ENCODE measurements around the gene ATP5F1A. TPM values are rescaled to one million over a fixed set of nuclear protein-coding genes. Genes with fewer than 3 reads are reported as not detected.
"Not testable (repeated sequence)": the region's sequence is repeated elsewhere in the genome, so short reads cannot be mapped to it uniquely, and the experiment has no call there.

Gene ATP5F1A
- total RNA-seq, 1 donor from 2014 or later = 1,034 TPM

DNA sequence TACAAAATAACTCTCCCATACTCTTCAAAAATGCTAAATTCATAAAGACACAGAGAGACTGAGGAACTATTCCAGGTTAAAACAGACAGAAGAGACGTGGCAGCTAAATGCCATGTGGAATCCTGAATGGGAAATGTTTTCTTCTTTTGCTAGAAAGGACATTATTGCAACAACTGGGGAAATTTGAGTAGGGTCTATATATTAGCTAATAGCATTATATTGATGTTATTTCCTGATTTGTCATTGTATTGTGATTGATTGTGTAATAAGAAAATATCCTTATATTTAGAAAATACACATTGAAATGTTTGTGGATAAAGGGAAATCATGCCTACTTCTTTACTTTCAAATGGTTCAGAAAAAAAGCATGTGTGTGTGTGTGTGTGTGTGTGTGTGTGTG, 49.5 kb downstream of the ATP5F1A start:
- H3K4me3 ChIP-seq = no peak overlapping the region
- H2AFZ ChIP-seq (replicated peaks) = no peak overlapping the region
- no peak overlapping the region for H3K9ac ChIP-seq
- H3K36me3 Mint-ChIP-seq = no peaks in the 10 kb centered on the region
- no peaks in the 10 kb centered on the region for H3F3A ChIP-seq (ENCODE audit: low read depth)
- no peaks in the 10 kb centered on the region for H3K27me3 Mint-ChIP-seq (ENCODE audit: insufficient read depth, low read depth)
- no peak overlapping the region for H3K4me2 ChIP-seq
- H3K27ac Mint-ChIP-seq = no peak overlapping the region
- no peak for DNase-seq (ENCODE audit: low spot score)
- H3K4me3 Mint-ChIP-seq = no peak overlapping the region
- TF ChIP-seq, protein P1, sequence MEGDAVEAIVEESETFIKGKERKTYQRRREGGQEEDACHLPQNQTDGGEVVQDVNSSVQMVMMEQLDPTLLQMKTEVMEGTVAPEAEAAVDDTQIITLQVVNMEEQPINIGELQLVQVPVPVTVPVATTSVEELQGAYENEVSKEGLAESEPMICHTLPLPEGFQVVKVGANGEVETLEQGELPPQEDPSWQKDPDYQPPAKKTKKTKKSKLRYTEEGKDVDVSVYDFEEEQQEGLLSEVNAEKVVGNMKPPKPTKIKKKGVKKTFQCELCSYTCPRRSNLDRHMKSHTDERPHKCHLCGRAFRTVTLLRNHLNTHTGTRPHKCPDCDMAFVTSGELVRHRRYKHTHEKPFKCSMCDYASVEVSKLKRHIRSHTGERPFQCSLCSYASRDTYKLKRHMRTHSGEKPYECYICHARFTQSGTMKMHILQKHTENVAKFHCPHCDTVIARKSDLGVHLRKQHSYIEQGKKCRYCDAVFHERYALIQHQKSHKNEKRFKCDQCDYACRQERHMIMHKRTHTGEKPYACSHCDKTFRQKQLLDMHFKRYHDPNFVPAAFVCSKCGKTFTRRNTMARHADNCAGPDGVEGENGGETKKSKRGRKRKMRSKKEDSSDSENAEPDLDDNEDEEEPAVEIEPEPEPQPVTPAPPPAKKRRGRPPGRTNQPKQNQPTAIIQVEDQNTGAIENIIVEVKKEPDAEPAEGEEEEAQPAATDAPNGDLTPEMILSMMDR (IDR thresholded peaks at IDR 0.05) = no peak
- no peak for TF ChIP-seq EZH2 (IDR thresholded peaks at IDR 0.05)
- TF ChIP-seq EZH2phosphoT487 (IDR thresholded peaks at IDR 0.05) = no peak
- H3K9me3 Mint-ChIP-seq = peaks cover 2% of the 10 kb centered on the region
- H3K27me3 ChIP-seq = no peaks in the 10 kb centered on the region
- H3K27ac ChIP-seq = no peak overlapping the region
- H3K4me1 Mint-ChIP-seq = no peaks in the 10 kb centered on the region
- no peaks in the 10 kb centered on the region for H3K36me3 ChIP-seq
- H4K20me1 ChIP-seq (ENCODE audit: low read depth) = no peaks in the 10 kb centered on the region
- H3K79me2 ChIP-seq (ENCODE audit: low read depth) = no peaks in the 10 kb centered on the region
- no peaks in the 10 kb centered on the region for H3K4me1 ChIP-seq
- H3K9me3 ChIP-seq (ENCODE audit: low read depth) = no peaks in the 10 kb centered on the region

DNA sequence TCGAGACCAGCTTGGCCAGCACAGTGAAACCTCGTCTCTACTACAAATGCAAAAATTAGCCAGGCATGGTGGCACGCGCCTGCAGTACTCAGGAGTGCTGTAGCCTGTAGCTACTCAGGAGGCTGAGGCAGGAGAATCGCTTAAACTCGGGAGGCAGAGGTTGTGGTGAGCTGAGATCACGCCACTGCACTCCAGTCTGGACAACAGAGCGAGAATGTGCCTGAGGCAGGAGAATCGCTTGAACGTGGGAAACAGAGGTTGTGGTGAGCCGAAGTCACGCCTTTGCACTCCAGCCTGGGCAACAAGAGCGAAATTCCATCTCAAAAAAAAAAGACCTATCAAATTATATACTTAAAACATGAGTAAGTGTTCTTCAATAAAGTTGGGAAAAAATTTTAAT, 50.7 kb downstream of the ATP5F1A start:
- H3K79me2 ChIP-seq (ENCODE audit: low read depth); H3K4me1 Mint-ChIP-seq; H3K27ac Mint-ChIP-seq; H2AFZ ChIP-seq (replicated peaks); H3F3A ChIP-seq (ENCODE audit: low read depth); H3K4me1 ChIP-seq; H3K27ac ChIP-seq; H3K27me3 ChIP-seq; H3K27me3 Mint-ChIP-seq (ENCODE audit: insufficient read depth, low read depth); H3K9ac ChIP-seq; H3K4me2 ChIP-seq; H3K4me3 Mint-ChIP-seq; DNase-seq (ENCODE audit: low spot score); H3K36me3 ChIP-seq; H3K9me3 Mint-ChIP-seq; H4K20me1 ChIP-seq (ENCODE audit: low read depth); H3K9me3 ChIP-seq (ENCODE audit: low read depth); H3K36me3 Mint-ChIP-seq; H3K4me3 ChIP-seq: not testable (repeated sequence)

DNA sequence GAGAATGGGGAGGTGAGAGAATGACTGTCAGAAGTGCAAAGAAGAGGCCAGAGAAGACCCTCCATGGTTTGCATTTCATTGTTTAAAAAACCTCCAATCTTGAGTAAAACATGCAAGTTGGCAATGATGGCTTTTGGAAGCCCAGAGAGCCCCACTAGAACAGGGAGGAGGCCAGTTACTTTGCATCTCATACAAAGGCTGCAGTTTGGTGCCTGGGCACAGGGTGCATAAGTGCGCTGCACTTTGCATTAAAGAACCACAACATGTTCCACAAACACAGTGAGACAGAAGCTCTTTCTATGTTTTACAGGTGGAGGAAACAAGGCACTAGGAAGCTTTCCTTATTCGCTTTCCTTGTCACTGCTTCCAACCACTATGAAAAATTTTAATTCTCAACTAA, 51.4 kb downstream of the ATP5F1A start:
- Histone ChIP-seq H4K20me1 (ENCODE audit: low read depth) (no peaks in the 10 kb centered on the region), H3F3A (ENCODE audit: low read depth) (no peaks in the 10 kb centered on the region), H3K27me3 (no peaks in the 10 kb centered on the region), H3K4me3 (no peak overlapping the region), H2AFZ (replicated peaks) (no peak overlapping the region), H3K4me2 (no peak overlapping the region), H3K79me2 (ENCODE audit: low read depth) (no peaks in the 10 kb centered on the region), H3K9me3 (ENCODE audit: low read depth) (no peaks in the 10 kb centered on the region), H3K9ac (no peak overlapping the region), H3K27ac (no peak overlapping the region), H3K36me3 (no peaks in the 10 kb centered on the region), H3K4me1 (no peaks in the 10 kb centered on the region)
- H3K36me3 Mint-ChIP-seq = no peaks in the 10 kb centered on the region
- H3K27me3 Mint-ChIP-seq (ENCODE audit: insufficient read depth, low read depth) = peaks cover 2% of the 10 kb centered on the region
- TF ChIP-seq, protein P1 (IDR thresholded peaks at IDR 0.05) = no peak
- no peak for TF ChIP-seq EZH2phosphoT487 (IDR thresholded peaks at IDR 0.05)
- no peak for TF ChIP-seq EZH2 (IDR thresholded peaks at IDR 0.05)
- H3K9me3 Mint-ChIP-seq = peaks cover 2% of the 10 kb centered on the region
- no peak overlapping the region for H3K27ac Mint-ChIP-seq
- H3K4me1 Mint-ChIP-seq = peaks cover 6% of the 10 kb centered on the region
- H3K4me3 Mint-ChIP-seq = no peak overlapping the region
- DNase-seq (ENCODE audit: low spot score) = no peak

DNA sequence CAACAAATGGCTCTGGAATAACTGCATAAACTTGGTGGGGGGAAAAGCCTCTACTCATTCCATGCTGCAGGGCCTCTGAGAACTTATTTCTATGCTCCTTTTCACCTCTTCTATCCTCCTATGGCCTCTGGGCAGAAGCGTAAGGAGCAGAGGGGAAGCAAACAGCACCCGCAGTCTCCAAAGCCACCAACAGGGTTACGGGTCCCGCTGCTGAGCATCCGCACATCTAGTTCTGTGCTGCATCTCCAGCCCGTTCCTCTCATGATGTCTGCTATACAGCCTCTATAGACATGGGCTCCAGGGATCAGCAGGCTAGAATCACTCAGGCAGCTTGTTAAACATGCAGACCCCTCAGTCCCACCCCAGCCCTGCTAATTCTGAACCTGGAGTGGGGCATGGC, 52.0 kb downstream of the ATP5F1A start:
- H3K27ac ChIP-seq = no peak overlapping the region
- no peaks in the 10 kb centered on the region for H3K79me2 ChIP-seq (ENCODE audit: low read depth)
- no peaks in the 10 kb centered on the region for H3K4me1 ChIP-seq
- H3K4me1 Mint-ChIP-seq = peaks cover 6% of the 10 kb centered on the region
- no peak overlapping the region for H3K4me3 ChIP-seq
- peaks cover 2% of the 10 kb centered on the region for H3K27me3 Mint-ChIP-seq (ENCODE audit: insufficient read depth, low read depth)
- H3K4me3 Mint-ChIP-seq = no peak overlapping the region
- H3K36me3 ChIP-seq = no peaks in the 10 kb centered on the region
- H3K36me3 Mint-ChIP-seq = no peaks in the 10 kb centered on the region
- H3K9me3 Mint-ChIP-seq = peaks cover 2% of the 10 kb centered on the region
- H3K9ac ChIP-seq = no peak overlapping the region
- no peaks in the 10 kb centered on the region for H3F3A ChIP-seq (ENCODE audit: low read depth)
- DNase-seq (ENCODE audit: low spot score) = no peak
- no peaks in the 10 kb centered on the region for H3K27me3 ChIP-seq
- no peaks in the 10 kb centered on the region for H4K20me1 ChIP-seq (ENCODE audit: low read depth)
- no peak overlapping the region for H2AFZ ChIP-seq (replicated peaks)
- H3K9me3 ChIP-seq (ENCODE audit: low read depth) = no peaks in the 10 kb centered on the region
- H3K4me2 ChIP-seq = no peak overlapping the region
- no peak overlapping the region for H3K27ac Mint-ChIP-seq
- TF ChIP-seq EZH2phosphoT487 (IDR thresholded peaks at IDR 0.05) = no peak

Data from neural progenitor cell (in vitro differentiated cells).